GM12873 (cell line): Measurements from ENCODE around the gene PCED1A.

Experiments used
- CTCF ChIP-seq: IDR thresholded peaks from 2 replicates; pipeline ENCODE4 v1.5.1; 2012; ENCODE audit warnings: low read depth, mild to moderate bottlenecking, moderate library complexity, low read length, control low read depth; ENCODE audit not compliant: insufficient read depth; ENCODE audit errors: missing control alignments

Gene PCED1A

GRCh38 chr20:2845607-2846006 is 5.2 kb upstream of the PCED1A start:
- no peak for TF ChIP-seq CTCF

GRCh38 chr20:2840967-2841531 is 594 bp upstream of the PCED1A start:
- no peak for TF ChIP-seq CTCF

- no peak for TF ChIP-seq CTCF
These were observed 720 bp downstream of the PCED1A start for GRCh38 chr20:2839732-2840137.

GRCh38 chr20:2838847-2839671 is 1.4 kb downstream of the PCED1A start:
- TF ChIP-seq CTCF: no peak

- TF ChIP-seq CTCF: no peak
These were observed 2.2 kb downstream of the PCED1A start for GRCh38 chr20:2838170-2838797.

- TF ChIP-seq CTCF: no peak
These were observed 3.1 kb downstream of the PCED1A start for GRCh38 chr20:2837221-2837960.

- no peak for TF ChIP-seq CTCF
These were observed 4.4 kb downstream of the PCED1A start for GRCh38 chr20:2836035-2836434.
